GM19025 (cell line): ENCODE data around the gene COX19.

Source experiments
- ATAC-seq: cut with Tn5 transposase; IDR thresholded peaks from one replicate; pipeline ENCODE4 v1.9.1; 2021; ENCODE audit warnings: mild to moderate bottlenecking, low read depth, moderate library complexity; ENCODE audit not compliant: unreplicated experiment

Gene COX19

GRCh38 chr7:979886-980571, 4.7 kb upstream of the COX19 start:
- ATAC-seq, result no peak

GRCh38 chr7:979151-979550, 3.8 kb upstream of the COX19 start:
- ATAC-seq, result no peak

- no peak for ATAC-seq
These were observed 3.2 kb upstream of the COX19 start for GRCh38 chr7:978416-979091.

GRCh38 chr7:978049-978346, 2.6 kb upstream of the COX19 start:
- no peak for ATAC-seq

GRCh38 chr7:977326-978048, 2.1 kb upstream of the COX19 start:
- ATAC-seq, result peak; percentile 45

- ATAC-seq, result no peak
These were observed 1.6 kb upstream of the COX19 start for GRCh38 chr7:976901-977325.

GRCh38 chr7:975702-976473, 539 bp upstream of the COX19 start:
- ATAC-seq, result no peak

- ATAC-seq, result no peak
These were observed 1.2 kb downstream of the COX19 start for GRCh38 chr7:974172-974571.

- ATAC-seq, result no peak
These were observed 2.0 kb downstream of the COX19 start for GRCh38 chr7:973312-973711.

- no peak for ATAC-seq
These were observed 2.6 kb downstream of the COX19 start for GRCh38 chr7:972676-973309.

GRCh38 chr7:972110-972509, 3.2 kb downstream of the COX19 start:
- ATAC-seq, result no peak

- no peak for ATAC-seq
These were observed 4.6 kb downstream of the COX19 start for GRCh38 chr7:970744-971143.

GRCh38 chr7:969403-969802, 5.9 kb downstream of the COX19 start:
- ATAC-seq, result no peak

GRCh38 chr7:968205-969105, 6.9 kb downstream of the COX19 start:
- ATAC-seq, result no peak

- no peak for ATAC-seq
These were observed 7.8 kb downstream of the COX19 start for GRCh38 chr7:967361-968082.

GRCh38 chr7:966291-967069, 8.9 kb downstream of the COX19 start:
- no peak for ATAC-seq

GRCh38 chr7:964401-965231, 10.7 kb downstream of the COX19 start:
- no peak for ATAC-seq
